K562 (cell line): ENCODE measurements around the gene RPLP2. TPM values are rescaled to one million over a fixed set of nuclear protein-coding genes. Genes with fewer than 3 reads are reported as not detected.

Experiments
- CHD4 ChIP-seq: fragments of 200-600 bp; sonication (generic); IDR thresholded peaks from 3 replicates; pipeline ENCODE4 v1.6.1; 2012; ENCODE audit warnings: low read depth, mild to moderate bottlenecking, mixed read lengths, low read length, inconsistent platforms; ENCODE audit not compliant: insufficient read depth, insufficient replicate concordance, poor library complexity, severe bottlenecking
- DACH1 ChIP-seq: fragments of 450-650 bp; IDR thresholded peaks from 2 replicates; pipeline ENCODE4 v1.6.1; 2018; ENCODE audit not compliant: partially characterized antibody
- ESRRA ChIP-seq: fragments of 450-650 bp; IDR thresholded peaks from 2 replicates; pipeline ENCODE4 v1.6.1; 2014; ENCODE audit warnings: low read depth, mild to moderate bottlenecking, moderate library complexity, borderline replicate concordance
- FOXA3 ChIP-seq, 2 experiments: fragments of 450-650 bp in 1 of 2; sonication (generic) in 1 of 2; formaldehyde crosslinking; IDR thresholded peaks in 1 of 2; conservative IDR thresholded peaks in 1 of 2; 2 replicates each; pipeline versions ENCODE4 v1.4.0 to v1.8.0; 2020 to 2022; ENCODE audit warnings: mild to moderate bottlenecking in 2 of 2, missing genetic modification reagents in 1 of 2
- GTF2F1 ChIP-seq: IDR thresholded peaks from 2 replicates; pipeline ENCODE4 v1.6.1; 2011; ENCODE audit warnings: low read depth, low read length, improper control_type of control experiment
- HDAC3 ChIP-seq: fragments of 450-650 bp; IDR thresholded peaks from 2 replicates; pipeline ENCODE4 v1.6.1; 2018; ENCODE audit warnings: borderline replicate concordance, mild to moderate bottlenecking, moderate library complexity; ENCODE audit not compliant: partially characterized antibody
- HNRNPK ChIP-seq: fragments of 200-400 bp; formaldehyde crosslinking; IDR thresholded peaks from one replicate; pipeline ENCODE4 v1.6.1; 2018; ENCODE audit warnings: mild to moderate bottlenecking, low read depth, low read length; ENCODE audit not compliant: poor library complexity, severe bottlenecking
- L3MBTL2 ChIP-seq: fragments of 450-650 bp; IDR thresholded peaks from 2 replicates; pipeline ENCODE4 v1.6.1; 2016; ENCODE audit warnings: mild to moderate bottlenecking, moderate library complexity
- MYC ChIP-seq, 2 experiments: fragments of 250-450 bp in 1 of 2; sonication (Bioruptor Pico) in 1 of 2; IDR thresholded peaks; 2 replicates each; pipeline versions ENCODE4 v1.5.1 to v1.6.1; 2012 to 2021; ENCODE audit warnings: low read depth in 2 of 2, borderline replicate concordance in 1 of 2, improper control_type of control experiment in 1 of 2, low read length in 1 of 2, mild to moderate bottlenecking in 1 of 2, moderate library complexity in 1 of 2
- NCOR1 ChIP-seq: fragments of 450-650 bp; IDR thresholded peaks from 2 replicates; pipeline ENCODE4 v1.6.1; 2016; ENCODE audit warnings: mild to moderate bottlenecking, moderate library complexity
- NFIX ChIP-seq: fragments of 250-450 bp; sonication (Bioruptor Pico); IDR thresholded peaks from 2 replicates; pipeline ENCODE4 v1.4.0; 2020; ENCODE audit warnings: low read depth, mild to moderate bottlenecking, moderate library complexity
- RBM34 ChIP-seq: fragments of 200-400 bp; formaldehyde crosslinking; IDR thresholded peaks from 2 replicates; pipeline ENCODE4 v1.6.1; 2018; ENCODE audit warnings: low read length, borderline replicate concordance; ENCODE audit not compliant: insufficient read depth
- SRSF3 ChIP-seq: fragments of 200-400 bp; formaldehyde crosslinking; IDR thresholded peaks from 2 replicates; pipeline ENCODE4 v1.6.1; 2016; ENCODE audit warnings: mild to moderate bottlenecking, low read length, moderate library complexity; ENCODE audit not compliant: insufficient read depth
- ZC3H11A ChIP-seq: IDR thresholded peaks from 2 replicates; pipeline ENCODE4 v1.6.1; 2012; ENCODE audit warnings: low read depth, low read length, improper control_type of control experiment
- ZNF121 ChIP-seq: sonication (generic); formaldehyde crosslinking; conservative IDR thresholded peaks from 2 replicates; pipeline ENCODE4 v1.8.0; 2022; ENCODE audit warnings: missing genetic modification reagents
- ZNF24 ChIP-seq: fragments of 450-650 bp; IDR thresholded peaks from 2 replicates; pipeline ENCODE4 v1.6.1; 2016
- polyA plus RNA-seq, 8 experiments: library from polyadenylated mRNA; depleted of rRNA in 4 of 8; stranded (reverse) in 5 of 8; unstranded in 3 of 8; fragments of >200 nt; fragmentation: Nextera tagmentation in 2 of 8; fragmentation: Illumina TruSeq in 1 of 8; extraction: Ambion mirVana in 2 of 8; extraction: Trizol in 1 of 8; gene quantifications; 2 replicates each; pipeline versions ENCODE4 v1.2.1 to v1.2.3, GENCODE V29; 2011 to 2014; ENCODE audit warnings: inconsistent platforms in 1 of 8, missing spikeins in 1 of 8
- total RNA-seq, 7 experiments: library from RNA; depleted of rRNA in 6 of 7; stranded (reverse); fragments of >200 nt in 6 of 7; fragmentation: Illumina TruSeq in 2 of 7; extraction: Trizol in 2 of 7; gene quantifications; 2 replicates each; pipeline versions ENCODE4 v1.2.1 to v1.2.3, GENCODE V29; 2011 to 2021; ENCODE audit warnings: low replicate concordance in 1 of 7
- TF ChIP-seq, protein P1 (sequence below), 3 experiments: fragments of 200-800 bp in 1 of 3; sonication (Bioruptor generic) in 1 of 3; sonication (generic) in 1 of 3; formaldehyde crosslinking in 1 of 3; IDR thresholded peaks; 2 replicates each; pipeline versions ENCODE4 v1.6.1 to v1.8.0; 2016 to 2022; ENCODE audit warnings: mild to moderate bottlenecking in 2 of 3, missing compliant biosample characterization in 2 of 3, missing genetic modification characterization in 2 of 3, missing genetic modification reagents in 1 of 3
- TF ChIP-seq, protein P2 (sequence below): sonication (generic); formaldehyde crosslinking; IDR thresholded peaks from 2 replicates; pipeline ENCODE4 v1.9.0; 2022; ENCODE audit warnings: mild to moderate bottlenecking, missing genetic modification reagents
- TF ChIP-seq, protein P3 (sequence below): fragments of 250-450 bp; sonication (Bioruptor Pico); IDR thresholded peaks from 2 replicates; pipeline ENCODE4 v1.5.0; 2020; ENCODE audit warnings: mild to moderate bottlenecking
- TF ChIP-seq, protein P4 (sequence below): fragments of 250-450 bp; sonication (Bioruptor Pico); IDR thresholded peaks from 2 replicates; pipeline ENCODE4 v1.5.0; 2021; ENCODE audit warnings: mild to moderate bottlenecking, borderline replicate concordance

The RPLP2 gene
- total and polyA plus RNA-seq, 9 of the 15 experiments (the other 6 are each of a cell fraction or from before 2014, with no cell fraction given) = 528 to 3,807 (median 1,633) TPM

DNA sequence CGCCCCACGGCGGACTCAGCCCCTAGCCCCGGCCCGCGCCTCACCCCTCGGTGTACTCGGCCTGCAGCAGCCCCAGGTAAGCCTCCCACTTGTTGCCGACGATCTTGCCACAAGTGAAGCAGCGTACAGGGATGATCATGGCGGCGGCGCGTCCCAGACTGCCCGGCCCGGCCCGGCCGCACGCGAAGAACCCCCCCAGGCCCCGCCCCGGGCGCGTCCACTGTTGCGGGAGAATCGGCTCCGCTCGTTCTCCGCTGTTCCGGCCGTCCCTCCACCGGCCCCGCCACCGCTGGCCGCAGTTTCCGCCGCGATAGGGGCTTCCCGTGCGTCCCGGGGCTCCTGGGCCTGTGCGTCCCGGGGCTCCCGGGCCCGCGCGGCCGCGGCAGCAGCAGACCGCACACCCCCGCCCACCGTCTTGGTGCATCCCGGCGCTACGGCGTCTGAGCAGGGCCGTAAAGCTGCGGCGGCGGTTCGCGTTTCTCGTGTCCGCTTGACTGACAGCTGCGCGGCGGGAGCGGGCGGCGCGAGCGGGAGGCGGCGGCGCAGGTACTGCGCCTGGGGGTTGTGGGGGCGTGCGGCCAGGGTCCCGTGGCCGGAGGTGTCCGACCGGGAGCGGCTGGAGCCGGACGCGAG lies 32.7 kb downstream of the RPLP2 start, which contains the start of the genes POLR2L and TSPAN4 (continued):
- TF ChIP-seq, protein P1, sequence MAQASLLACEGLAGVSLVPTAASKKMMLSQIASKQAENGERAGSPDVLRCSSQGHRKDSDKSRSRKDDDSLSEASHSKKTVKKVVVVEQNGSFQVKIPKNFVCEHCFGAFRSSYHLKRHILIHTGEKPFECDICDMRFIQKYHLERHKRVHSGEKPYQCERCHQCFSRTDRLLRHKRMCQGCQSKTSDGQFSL (CRISPR knock-in tag; IDR thresholded peaks at IDR 0.05) = peak; percentile 91
- TF ChIP-seq, protein P1 (tag; IDR thresholded peaks at IDR 0.05) = peak in 1 of 2 experiments; percentile 93; a peak in 2 of 4 replicates
- TF ChIP-seq HDAC3 (no peak), L3MBTL2 (peak; percentile 57), HNRNPK (no peak), FOXA3 (CRISPR knock-in tag; conservative IDR thresholded peaks at IDR 0.05 in 1 of 2, IDR thresholded peaks at IDR 0.05 in 1 of 2) (no peak), ZNF24 (no peak), NFIX (CRISPR knock-in tag) (no peak), RBM34 (no peak), ZNF121 (CRISPR knock-in tag) (no peak), ZC3H11A (no peak), SRSF3 (no peak), NCOR1 (0 out of 2 replicates have a peak, but pooled peaks have one; percentile 18), CHD4 (no peak), ESRRA (peak; percentile 89; the same call in 1 of the 2 replicates), GTF2F1 (no peak), MYC (IDR thresholded peaks at IDR 0.05; ENCODE audit: low read depth, low read length) (peak; percentile 77), MYC (CRISPR knock-in tag; IDR thresholded peaks at IDR 0.05; ENCODE audit: borderline replicate concordance, low read depth) (no peak), DACH1 (no peak)
- TF ChIP-seq, protein P2, sequence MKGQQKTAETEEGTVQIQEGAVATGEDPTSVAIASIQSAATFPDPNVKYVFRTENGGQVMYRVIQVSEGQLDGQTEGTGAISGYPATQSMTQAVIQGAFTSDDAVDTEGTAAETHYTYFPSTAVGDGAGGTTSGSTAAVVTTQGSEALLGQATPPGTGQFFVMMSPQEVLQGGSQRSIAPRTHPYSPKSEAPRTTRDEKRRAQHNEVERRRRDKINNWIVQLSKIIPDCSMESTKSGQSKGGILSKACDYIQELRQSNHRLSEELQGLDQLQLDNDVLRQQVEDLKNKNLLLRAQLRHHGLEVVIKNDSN = no peak
- TF ChIP-seq, protein P3, sequence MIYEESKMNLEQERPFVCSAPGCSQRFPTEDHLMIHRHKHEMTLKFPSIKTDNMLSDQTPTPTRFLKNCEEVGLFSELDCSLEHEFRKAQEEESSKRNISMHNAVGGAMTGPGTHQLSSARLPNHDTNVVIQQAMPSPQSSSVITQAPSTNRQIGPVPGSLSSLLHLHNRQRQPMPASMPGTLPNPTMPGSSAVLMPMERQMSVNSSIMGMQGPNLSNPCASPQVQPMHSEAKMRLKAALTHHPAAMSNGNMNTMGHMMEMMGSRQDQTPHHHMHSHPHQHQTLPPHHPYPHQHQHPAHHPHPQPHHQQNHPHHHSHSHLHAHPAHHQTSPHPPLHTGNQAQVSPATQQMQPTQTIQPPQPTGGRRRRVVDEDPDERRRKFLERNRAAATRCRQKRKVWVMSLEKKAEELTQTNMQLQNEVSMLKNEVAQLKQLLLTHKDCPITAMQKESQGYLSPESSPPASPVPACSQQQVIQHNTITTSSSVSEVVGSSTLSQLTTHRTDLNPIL (CRISPR knock-in tag) = no peak
- TF ChIP-seq, protein P4, sequence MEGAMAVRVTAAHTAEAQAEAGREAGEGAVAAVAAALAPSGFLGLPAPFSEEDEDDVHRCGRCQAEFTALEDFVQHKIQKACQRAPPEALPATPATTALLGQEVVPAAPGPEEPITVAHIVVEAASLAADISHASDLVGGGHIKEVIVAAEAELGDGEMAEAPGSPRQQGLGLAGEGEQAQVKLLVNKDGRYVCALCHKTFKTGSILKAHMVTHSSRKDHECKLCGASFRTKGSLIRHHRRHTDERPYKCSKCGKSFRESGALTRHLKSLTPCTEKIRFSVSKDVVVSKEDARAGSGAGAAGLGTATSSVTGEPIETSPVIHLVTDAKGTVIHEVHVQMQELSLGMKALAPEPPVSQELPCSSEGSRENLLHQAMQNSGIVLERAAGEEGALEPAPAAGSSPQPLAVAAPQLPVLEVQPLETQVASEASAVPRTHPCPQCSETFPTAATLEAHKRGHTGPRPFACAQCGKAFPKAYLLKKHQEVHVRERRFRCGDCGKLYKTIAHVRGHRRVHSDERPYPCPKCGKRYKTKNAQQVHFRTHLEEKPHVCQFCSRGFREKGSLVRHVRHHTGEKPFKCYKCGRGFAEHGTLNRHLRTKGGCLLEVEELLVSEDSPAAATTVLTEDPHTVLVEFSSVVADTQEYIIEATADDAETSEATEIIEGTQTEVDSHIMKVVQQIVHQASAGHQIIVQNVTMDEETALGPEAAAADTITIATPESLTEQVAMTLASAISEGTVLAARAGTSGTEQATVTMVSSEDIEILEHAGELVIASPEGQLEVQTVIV (CRISPR knock-in tag) = no peak
